ENCODE measurements around the gene FOXD2.

FOXD2 gene

DNA sequence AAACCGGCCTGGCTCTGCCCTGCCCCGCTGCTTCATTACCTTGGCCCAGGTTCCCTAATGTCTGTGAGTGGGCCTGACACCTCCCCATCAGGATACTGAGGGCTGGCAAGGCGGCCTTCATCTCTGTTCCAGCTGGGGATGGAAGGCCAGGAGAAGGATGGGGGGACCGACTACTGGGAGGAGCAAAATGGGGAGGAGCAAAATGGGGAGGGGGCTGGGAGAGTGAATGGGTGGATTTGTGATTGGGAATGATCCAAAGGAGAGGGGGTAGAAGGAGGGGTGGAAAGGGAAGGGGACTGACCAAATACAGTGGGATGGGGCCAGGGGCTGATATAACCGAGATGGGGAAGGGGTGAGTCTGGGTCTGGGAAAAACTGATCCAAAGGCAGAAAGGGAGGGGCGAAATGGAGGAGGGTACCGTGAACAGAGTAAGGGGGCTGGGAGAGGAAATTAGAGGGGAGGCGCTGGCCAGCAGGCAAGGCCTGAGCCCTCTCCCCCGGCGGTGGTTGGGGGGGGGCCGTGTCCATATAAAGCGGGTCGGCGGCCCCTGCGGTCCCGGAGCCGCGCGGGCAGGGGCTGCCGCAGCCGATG is 22.0 kb upstream of the FOXD2 start, which contains the start of gene FOXE3:
Gene FOXE3, plus strand, starts transcription at position 558 of the 591 bp plus-strand sequence. Its CDS starts 31 bp downstream, at position 589.
- TF ChIP-seq POLR2AphosphoS5 (IDR thresholded peaks at IDR 0.05; ENCODE audit: low read depth, low read length) (no peak), TAF1 (IDR thresholded peaks at IDR 0.05; ENCODE audit: borderline replicate concordance, insufficient read depth, low read length) (no peak), FOXP2 (optimal IDR thresholded peaks at IDR 0.05; ENCODE audit: borderline replicate concordance, extremely low read depth, extremely low read length, insufficient read depth) (no peak), SIN3A (IDR thresholded peaks at IDR 0.05; ENCODE audit: borderline replicate concordance, insufficient read depth, low read length) (no peak)
- TF ChIP-seq, protein P1, sequence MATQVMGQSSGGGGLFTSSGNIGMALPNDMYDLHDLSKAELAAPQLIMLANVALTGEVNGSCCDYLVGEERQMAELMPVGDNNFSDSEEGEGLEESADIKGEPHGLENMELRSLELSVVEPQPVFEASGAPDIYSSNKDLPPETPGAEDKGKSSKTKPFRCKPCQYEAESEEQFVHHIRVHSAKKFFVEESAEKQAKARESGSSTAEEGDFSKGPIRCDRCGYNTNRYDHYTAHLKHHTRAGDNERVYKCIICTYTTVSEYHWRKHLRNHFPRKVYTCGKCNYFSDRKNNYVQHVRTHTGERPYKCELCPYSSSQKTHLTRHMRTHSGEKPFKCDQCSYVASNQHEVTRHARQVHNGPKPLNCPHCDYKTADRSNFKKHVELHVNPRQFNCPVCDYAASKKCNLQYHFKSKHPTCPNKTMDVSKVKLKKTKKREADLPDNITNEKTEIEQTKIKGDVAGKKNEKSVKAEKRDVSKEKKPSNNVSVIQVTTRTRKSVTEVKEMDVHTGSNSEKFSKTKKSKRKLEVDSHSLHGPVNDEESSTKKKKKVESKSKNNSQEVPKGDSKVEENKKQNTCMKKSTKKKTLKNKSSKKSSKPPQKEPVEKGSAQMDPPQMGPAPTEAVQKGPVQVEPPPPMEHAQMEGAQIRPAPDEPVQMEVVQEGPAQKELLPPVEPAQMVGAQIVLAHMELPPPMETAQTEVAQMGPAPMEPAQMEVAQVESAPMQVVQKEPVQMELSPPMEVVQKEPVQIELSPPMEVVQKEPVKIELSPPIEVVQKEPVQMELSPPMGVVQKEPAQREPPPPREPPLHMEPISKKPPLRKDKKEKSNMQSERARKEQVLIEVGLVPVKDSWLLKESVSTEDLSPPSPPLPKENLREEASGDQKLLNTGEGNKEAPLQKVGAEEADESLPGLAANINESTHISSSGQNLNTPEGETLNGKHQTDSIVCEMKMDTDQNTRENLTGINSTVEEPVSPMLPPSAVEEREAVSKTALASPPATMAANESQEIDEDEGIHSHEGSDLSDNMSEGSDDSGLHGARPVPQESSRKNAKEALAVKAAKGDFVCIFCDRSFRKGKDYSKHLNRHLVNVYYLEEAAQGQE (IDR thresholded peaks at IDR 0.05; ENCODE audit: insufficient read depth in 1 of 2, low read depth in 2 of 2, low read length in 2 of 2), result no peak

DNA sequence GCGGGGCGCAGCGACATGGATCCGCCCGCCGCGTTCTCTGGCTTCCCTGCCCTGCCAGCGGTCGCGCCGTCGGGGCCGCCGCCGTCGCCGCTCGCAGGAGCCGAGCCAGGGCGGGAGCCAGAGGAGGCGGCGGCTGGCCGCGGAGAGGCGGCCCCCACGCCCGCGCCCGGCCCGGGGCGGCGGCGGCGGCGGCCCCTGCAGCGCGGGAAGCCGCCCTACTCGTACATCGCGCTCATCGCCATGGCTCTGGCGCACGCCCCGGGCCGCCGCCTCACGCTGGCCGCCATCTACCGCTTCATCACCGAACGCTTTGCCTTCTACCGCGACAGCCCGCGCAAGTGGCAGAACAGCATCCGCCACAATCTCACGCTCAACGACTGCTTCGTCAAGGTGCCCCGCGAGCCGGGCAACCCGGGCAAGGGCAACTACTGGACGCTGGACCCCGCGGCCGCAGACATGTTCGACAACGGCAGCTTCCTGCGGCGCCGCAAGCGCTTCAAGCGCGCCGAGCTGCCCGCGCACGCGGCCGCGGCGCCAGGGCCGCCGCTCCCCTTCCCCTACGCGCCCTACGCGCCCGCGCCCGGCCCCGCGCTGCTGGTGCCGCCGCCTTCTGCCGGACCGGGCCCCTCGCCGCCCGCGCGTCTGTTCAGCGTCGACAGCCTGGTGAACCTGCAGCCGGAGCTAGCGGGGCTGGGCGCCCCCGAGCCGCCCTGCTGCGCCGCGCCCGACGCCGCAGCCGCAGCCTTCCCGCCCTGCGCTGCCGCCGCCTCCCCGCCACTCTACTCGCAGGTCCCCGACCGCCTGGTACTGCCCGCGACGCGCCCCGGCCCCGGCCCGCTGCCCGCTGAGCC is 21.3 kb upstream of the FOXD2 start:
- no peak for TF ChIP-seq POLR2AphosphoS5 (IDR thresholded peaks at IDR 0.05; ENCODE audit: low read depth, low read length)
- TF ChIP-seq, protein P1 (IDR thresholded peaks at IDR 0.05; ENCODE audit: insufficient read depth in 1 of 2, low read depth in 2 of 2, low read length in 2 of 2), result no peak
- TF ChIP-seq SIN3A (IDR thresholded peaks at IDR 0.05; ENCODE audit: borderline replicate concordance, insufficient read depth, low read length), result no peak
- TF ChIP-seq FOXP2 (optimal IDR thresholded peaks at IDR 0.05; ENCODE audit: borderline replicate concordance, extremely low read depth, extremely low read length, insufficient read depth), result no peak
- no peak for TF ChIP-seq TAF1 (IDR thresholded peaks at IDR 0.05; ENCODE audit: borderline replicate concordance, insufficient read depth, low read length)

DNA sequence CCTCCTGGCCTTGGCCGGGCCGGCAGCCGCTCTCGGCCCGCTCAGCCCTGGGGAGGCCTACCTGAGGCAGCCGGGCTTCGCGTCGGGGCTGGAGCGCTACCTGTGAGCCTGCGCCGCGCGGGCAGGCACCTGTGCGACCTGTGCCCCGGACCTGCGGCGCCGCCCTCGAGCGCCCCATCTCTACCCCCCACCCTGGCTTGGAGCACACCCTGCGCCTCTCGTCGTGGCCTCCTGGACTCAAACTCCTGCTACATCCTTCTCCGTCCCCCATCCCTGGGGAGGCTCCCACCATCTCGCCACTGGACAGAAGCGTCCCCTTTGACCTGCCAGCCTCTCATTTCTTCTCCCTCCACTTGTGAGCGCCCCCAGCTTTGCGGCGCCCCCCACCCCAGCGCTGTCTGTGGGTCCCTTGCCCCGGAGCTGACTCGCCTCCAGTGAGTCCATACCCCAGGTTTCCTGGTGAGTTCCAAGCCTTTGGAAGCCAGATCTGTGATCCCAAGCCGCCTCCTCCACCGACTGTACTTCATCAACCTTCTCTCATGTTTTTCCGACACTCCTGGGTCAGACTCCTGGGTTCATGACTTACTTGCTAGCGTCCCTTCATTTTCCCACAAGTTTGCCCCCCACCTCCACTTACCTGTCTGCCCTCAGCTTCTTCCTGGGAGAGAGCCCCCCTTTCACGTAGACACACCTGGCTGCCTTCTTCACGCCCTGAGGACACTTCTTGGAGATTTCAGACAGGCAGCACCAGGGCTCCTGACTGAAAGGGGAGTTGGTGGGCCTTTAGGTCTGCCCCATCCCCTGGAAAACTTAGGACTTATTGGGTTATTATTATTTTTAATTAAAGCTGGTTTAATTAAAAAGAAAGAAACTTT is 20.4 kb upstream of the FOXD2 start:
- TF ChIP-seq, protein P1 (IDR thresholded peaks at IDR 0.05; ENCODE audit: insufficient read depth in 1 of 2, low read depth in 2 of 2, low read length in 2 of 2), result no peak
- TF ChIP-seq TAF1 (IDR thresholded peaks at IDR 0.05; ENCODE audit: borderline replicate concordance, insufficient read depth, low read length) (no peak), SIN3A (IDR thresholded peaks at IDR 0.05; ENCODE audit: borderline replicate concordance, insufficient read depth, low read length) (no peak), FOXP2 (optimal IDR thresholded peaks at IDR 0.05; ENCODE audit: borderline replicate concordance, extremely low read depth, extremely low read length, insufficient read depth) (no peak), POLR2AphosphoS5 (IDR thresholded peaks at IDR 0.05; ENCODE audit: low read depth, low read length) (no peak)

DNA sequence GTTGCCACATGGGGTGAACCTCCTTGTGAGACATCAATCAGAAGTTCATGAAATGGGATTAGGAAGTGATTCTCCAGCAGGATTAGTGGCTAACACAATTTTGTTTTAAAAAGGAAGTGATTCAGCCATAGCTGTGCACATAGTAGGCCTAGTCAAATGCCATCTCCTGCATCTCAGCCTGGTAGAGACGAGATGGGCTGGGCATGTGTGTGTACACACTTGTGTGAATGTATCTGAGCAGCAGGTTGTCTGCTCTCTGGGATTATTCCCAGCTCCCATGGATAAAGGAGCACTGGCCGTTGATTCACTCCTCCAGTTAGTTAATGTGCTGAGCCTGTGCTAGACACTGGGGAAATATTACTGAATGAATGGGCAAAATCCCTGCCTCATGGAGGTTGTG is 19.7 kb upstream of the FOXD2 start:
- TF ChIP-seq POLR2AphosphoS5 (IDR thresholded peaks at IDR 0.05; ENCODE audit: low read depth, low read length) (no peak), TAF1 (IDR thresholded peaks at IDR 0.05; ENCODE audit: borderline replicate concordance, insufficient read depth, low read length) (no peak), SIN3A (IDR thresholded peaks at IDR 0.05; ENCODE audit: borderline replicate concordance, insufficient read depth, low read length) (no peak), FOXP2 (optimal IDR thresholded peaks at IDR 0.05; ENCODE audit: borderline replicate concordance, extremely low read depth, extremely low read length, insufficient read depth) (no peak)
- TF ChIP-seq, protein P1 (IDR thresholded peaks at IDR 0.05; ENCODE audit: insufficient read depth in 1 of 2, low read depth in 2 of 2, low read length in 2 of 2), result no peak

Measured in PFSK-1 (cell line).